A172 (cell line): ENCODE results near the gene MEIS3. TPM values are rescaled to one million over a fixed set of nuclear protein-coding genes. Genes with fewer than 3 reads are reported as not detected.

Experiments
- DNase-seq: peaks from one replicate; pipeline ENCODE4 v3.0.0-alpha.2; 2015; ENCODE audit warnings: low spot score
- total RNA-seq: library from RNA; depleted of rRNA; stranded (reverse); fragments of >200 nt; shearing (Covaris generic); gene quantifications from 2 replicates; pipeline ENCODE4 v1.2.3, GENCODE V29; 2014; rRNA removed

MEIS3 gene
- total RNA-seq: 27.5 and 31.9 TPM in 2 replicates

DNA sequence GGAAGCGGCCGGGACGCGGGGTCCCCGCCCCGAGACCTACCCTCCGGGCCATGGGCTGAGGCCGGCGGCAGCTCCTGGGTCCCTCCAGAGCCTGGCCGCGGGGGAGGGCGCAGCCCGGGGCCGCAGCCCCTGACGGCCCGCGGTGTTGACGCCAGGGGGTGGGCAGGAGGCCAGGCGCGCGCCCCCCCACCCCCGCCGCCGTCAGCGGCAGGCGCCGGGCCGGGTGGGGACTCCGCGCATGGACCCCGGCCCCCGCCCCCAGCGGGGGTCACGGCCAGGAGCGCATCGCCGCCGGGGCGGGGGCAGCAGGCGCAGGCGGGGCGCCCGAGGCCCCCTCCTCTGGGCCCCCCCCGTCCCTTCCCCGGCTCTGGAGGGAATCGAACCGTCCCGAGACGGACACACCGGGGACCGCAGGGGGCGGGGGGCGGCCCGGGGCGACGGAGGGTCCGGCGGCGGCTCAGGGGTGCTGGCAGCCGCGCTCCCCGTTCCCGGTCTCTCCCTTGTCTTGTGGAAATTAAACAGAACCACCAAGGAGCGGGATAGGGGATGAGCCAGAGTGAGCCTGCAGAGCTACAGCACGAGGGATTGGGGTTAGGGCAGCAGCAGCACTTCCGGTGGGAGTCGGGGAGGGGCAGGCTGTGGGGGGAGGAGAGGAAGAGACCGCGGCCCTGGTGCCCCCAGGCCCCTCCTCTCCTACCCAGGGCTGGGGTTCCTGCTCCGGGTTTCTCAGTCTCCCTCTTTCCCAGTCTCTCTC lies at the start of gene MEIS3:
Gene MEIS3 (minus strand): TSS at position 498 of the 754 bp plus-strand sequence. CDS start 446 bp downstream, at position 52.
- DNase-seq: no peak

DNA sequence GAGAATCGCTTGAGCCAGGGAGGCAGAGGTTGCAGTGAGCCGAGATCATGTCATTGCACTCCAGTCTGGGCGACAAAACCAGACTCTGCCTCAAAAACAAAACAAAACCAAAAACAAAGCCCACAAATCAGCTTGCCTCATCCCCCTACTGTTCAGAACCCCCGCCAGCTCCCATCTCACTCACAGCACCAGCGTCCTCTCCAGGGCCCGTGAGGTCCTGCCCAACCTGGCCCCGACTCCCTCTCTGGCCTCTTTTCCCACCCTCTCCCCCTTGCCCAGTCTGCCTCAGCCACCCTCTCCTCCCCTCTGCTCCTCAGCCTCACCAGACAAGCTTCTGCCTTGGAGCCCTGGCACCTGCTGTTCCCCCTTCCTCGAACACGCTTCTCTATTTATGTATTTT lies 48.6 kb upstream of the MEIS3 start:
- DNase-seq: no peak

DNA sequence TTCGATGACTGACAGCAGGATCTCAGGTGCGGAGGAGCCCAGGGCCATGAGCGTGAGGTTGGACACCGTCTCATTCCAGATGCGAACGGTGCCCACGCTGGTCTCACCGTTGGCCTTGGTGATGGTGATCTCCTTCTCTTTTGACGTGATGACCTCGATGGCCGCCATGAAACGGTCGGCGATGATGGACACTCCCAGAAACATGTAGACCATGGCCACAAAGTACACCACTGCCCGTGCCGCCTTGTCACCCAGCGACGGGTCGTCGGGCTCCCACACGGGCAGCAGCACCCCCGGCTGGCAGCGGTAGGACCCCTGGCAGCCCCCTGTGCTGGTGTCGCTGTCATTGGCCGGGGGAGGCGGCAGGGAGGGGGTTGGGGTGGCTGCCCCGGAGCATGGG lies 46.6 kb upstream of the MEIS3 start:
- DNase-seq: no peak

DNA sequence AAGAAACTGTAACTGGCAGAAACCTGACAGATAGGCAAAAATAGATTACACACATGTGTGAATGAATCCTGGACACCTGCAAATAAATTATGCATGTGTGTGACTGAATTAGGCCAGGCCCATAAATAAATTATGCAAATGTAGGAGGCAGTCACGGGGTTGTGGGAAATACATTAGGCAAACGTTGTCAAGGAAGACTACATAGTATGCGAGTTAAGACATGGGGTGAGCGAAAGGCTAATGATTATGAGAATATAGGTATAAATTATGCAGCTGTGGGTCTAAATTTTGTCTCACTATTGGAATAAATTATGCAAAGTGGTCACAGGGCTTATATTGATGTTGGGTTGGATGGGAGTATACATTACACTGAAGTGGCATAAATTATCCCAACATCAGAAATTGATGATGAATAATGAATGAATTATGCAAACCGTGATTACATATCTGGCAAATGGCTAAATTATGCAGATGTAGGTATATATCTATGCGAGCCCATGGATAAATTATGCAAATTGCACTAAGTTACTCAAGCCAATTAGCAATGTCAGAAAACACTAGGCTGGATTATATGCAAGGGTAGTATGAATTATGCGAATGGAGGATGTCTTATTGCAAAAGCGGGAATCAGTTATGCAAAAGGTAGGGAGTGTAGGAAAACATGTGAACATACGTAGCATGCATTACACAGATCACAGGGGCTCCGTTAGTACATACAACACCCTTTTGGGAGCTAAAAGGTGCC lies 45.5 kb upstream of the MEIS3 start:
- DNase-seq: no peak

DNA sequence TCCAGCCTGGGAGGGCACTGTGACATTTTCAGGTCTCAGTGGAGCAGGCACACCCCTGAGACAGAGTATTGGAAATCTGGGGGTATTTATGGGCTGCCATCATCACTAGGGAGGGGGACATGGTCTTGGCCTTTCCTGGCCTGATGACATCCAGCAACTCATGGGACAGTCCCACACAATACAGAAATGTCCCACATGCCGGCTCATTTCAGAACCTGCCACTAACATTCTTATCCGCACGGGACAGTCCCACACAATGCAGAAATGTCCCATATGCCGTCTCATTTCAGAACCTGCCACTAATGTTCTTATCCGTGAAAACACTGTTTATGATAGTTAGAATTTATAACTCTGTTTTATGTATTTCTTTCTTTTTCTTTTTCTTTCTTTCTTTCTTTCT lies 42.5 kb upstream of the MEIS3 start:
- no peak for DNase-seq

DNA sequence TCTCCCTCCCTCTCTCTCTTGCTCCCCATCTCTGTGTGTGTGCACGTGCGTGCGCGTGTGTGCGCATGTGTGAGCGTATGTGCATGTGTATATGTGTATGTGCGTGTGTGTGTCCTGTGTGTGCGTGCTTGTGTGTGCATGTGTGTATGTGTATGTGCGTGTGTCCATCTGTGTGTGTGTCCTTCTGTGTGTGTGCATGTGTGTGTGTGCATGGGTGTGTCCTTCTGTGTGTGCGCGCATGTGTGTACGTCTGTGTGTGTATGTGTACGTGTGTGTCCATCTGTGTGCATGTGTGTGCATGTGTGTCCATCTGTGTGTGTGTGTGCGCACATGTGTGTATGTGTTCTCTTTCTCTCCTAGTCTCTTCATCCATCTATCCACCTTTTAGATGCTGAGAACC lies 40.1 kb upstream of the MEIS3 start:
- DNase-seq: no peak

DNA sequence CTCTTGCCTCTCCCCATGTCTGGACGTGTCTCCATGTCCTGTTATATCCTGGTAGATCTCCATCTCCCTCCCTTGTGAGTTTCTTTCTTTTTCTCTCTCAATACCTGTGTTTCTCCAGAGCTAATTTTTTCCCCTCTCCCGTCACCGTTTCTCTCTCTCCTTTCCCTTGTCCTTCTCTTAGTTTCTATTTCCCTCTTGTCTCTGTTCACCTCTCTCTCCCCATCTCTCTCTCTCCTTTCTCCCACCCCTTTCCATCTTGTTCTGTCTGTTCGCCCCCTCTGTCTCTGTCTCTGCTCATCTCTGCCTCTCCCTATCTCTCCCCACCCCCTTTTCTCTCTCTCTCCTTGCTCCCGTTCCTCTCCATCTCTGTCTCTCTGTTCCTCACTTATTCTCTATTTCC lies 39.3 kb upstream of the MEIS3 start:
- no peak for DNase-seq

DNA sequence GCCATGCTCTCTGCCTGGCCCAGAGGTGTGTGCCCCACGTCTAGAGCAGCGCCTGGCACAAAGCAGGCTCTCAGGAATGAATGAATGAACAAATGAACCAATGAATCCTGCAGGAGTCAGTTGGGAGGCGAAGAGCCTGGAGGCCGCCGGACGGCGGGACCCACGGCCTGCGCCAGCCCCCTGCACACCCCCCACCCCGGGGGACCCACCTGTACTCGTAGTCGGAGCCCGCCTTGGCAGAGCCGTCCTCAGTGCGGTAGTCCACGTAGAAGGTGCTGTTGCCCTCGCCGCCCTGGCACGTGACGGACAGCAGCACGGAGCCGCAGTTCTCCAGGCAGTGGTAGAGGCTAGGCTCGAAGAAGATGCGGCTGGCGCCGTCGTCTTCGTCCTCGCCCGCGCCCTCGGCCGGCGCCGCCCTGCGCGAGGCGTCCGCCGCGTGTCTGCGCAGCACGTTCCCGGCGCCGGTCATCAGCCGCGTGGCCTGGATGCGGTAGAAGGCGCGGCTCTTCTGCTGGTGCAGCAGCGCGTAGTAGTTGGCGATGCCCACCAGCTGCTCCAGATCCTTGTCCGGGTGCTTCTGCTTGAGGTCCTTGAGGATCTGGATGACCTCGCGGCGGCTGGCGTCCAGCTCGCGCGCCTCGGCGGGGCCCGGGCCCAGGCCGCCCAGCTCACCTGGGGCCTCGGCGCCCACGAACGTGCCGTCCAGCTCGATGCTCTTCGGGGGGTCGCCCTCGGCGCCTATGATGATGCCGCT lies 37.6 kb upstream of the MEIS3 start:
- DNase-seq: no peak

DNA sequence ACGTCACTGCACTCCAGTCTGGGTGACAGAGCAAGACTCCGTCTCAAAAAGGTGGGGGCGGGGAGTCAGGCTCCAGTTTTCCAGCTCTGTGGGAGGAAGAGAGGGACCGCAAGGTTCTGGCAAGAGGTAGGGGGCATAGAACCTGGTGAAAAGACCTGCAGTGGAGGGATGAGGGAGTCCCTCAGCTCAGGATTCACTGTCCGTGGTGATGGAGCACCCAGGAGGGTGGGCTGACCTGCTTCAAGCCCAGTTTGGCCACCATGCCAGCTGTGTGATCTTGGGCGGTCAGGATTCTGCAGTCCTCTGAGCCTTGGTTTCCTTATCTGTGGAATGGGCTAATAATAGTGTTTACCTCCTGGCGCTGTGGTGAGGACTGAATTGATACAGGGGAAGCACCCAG lies 31.2 kb upstream of the MEIS3 start:
- DNase-seq: no peak

DNA sequence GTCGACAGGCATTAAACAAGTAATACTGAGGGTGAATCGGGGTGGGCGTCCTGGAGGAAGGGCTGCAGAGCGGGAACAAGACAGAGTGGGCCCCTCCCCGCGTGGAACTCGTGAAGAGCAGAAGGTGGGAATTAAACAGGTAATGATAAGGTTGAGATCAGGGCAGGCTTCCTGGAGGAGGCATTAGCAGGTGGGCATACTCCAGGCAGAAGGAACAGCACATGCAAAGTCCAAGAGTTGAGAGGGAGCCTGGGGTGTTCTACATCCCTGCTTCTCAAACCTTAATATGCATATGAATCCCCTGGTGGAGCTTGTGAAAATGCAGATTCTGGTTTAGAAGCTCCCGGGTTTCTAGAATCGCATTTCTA lies 29.0 kb upstream of the MEIS3 start:
- no peak for DNase-seq

DNA sequence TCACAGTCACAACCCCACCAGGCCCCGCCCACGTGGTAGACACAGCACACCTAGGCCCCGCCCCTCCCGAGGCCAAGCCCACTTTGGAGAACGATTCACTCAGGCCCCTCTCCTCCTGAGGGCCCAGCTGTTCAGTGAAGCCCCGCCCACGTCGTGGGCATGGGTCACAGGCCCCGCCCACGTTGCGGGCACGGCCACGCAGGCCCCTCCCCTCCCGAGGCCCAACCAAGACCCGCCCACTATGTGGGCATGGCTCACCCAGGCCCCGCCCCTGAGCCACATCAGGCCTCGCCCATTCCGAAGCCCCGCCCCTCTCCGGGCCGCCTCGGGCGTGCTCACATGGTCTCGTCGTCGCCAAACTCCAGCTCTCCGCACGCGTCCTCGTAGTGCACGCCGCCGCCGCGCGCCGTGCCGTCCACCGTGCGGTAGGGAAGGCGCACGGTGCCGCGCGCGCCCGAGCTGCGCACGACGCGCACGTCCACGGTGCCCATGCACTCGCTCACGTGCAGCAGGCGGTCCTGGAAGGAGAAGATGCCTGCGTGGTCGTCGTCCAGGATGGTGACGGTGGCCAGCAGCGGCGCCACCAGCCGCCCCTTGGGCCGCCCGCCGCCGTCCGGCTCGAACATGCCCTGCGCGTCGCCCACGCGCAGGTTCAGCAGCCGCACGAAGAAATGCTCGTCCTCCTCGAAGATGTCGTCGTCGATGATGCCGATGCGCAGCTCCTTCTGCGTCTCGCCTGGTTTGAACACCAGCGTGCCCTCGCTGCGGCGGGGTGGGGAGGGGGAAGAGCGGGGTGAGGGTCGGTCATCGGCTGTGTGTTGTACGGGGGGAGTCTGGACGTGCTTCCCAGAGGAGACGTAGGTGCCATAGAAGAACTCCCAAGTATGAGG lies 28.4 kb upstream of the MEIS3 start:
- DNase-seq: no peak

DNA sequence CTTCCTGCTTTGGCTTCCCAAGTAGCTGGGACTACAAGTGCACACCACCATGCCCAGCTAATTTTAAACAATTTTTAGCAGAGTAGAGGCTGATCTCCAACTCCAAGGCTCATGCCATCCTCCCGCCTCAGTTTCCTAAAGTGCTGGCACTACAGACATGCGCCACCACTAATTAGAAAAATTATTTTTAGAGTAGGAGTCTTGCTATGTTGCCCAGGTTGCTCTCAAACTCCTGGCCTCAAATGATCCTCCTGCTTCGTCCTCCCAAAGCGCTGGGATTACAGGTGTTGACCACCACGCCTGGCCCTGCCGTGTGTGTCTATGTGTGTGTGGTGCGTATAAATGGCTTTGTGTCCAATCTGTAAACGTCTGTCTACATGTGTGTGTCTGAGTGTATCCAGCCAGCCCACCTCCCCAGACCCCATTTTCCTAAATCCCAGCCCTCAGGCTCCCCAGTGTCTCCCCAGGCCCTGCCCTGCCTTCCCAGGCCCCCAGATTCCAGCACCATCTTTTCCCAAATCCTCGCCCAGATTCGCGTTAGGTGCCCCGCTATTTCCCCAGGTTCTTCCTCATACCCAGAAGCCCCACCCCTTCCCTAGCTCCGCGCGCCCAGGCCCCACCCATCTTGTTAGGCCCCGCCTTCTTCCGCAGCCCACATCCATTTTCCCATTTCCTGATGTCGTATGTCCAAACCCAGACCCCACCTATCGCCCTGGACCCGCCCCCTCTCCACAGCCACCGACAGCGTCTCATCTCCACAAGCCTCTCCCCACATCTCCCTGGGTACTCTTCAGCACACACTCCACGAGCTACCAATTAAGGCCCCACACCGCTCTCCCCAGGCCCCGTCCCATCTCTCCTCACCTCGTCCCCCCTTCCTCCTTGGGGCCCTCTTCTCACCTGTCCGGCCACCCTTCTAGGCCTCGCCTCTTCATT lies 27.5 kb upstream of the MEIS3 start:
- DNase-seq: no peak

DNA sequence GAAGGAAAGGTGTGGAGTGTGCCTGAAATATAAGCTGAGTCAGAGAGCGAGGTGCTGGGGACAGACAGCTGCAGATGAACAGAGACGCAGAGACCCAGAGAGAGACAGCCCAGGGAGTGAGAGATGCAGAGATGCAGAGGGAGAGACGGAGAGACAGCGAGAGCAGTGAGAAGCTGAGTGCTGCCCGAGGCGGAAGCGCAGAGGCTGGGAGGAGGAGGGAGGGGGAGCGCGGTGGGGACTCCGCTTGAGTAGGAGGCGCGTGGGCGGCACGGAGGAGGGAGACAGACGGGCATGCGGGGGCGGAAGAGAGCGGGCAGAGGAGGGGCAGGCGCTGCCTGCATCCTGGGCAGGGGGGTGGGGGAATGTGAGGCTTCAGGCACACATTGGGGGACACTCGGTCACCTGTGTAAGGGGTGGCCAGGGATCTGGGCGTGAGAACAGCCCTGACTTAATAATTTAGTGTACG lies 26.6 kb upstream of the MEIS3 start:
- DNase-seq: no peak

DNA sequence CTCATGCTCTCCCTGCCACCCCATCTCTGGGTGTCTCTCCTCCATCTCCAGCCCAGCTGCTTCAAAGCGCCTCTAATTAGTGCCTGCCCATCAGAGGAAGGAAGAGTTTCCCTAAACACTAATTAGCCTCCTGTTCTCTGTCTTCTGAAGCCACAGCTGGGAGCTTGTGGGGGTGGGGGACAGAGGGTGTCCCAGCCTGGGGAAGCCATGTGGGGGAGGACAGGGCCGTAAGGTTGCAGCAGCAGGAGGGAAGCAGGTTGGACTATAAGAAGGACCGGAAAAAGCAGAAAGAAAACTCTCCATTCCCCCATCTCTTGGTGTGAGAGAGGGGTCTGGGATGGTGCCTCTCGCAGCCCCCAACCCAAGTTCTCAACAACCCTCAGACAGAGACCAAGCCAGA lies 26.2 kb upstream of the MEIS3 start:
- no peak for DNase-seq

DNA sequence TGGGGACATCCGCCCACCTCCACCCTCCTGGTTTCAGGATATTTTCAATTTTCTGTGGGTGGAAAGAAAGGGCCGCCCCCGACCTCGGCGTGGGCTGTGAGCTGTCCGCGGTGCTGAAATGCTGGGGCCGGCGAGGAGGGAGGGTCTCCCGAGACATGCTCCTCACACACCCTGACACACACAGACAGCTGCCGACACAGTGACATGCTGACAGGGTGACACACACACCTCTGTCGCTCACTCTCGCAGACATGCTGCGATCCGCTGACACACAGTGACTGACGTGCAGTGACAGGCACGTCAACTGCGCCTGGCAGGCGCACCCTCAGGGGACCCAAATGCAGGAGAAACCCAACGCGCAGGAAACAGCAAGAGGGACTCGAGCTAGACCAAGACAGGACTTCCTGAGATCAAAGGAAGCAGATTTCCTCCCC lies 25.1 kb upstream of the MEIS3 start:
- DNase-seq: no peak

DNA sequence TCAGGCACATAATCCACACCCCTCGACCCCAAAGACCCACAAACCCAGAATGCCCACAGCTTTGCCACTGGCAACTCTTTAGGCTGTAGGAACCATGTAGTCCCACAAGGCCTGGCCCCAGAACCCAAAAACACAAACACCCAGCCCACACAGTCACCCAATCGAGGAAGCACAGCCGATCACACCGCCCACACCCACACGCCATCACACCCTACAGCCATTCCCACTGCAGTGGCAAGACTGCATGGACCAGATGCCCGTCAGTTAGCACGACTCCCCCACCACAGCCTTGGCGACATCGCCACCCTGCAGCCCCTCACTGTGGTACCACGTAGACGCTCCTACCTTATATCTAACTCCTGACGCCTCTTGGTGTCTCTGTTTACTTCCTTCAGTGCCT lies 24.0 kb upstream of the MEIS3 start:
- no peak for DNase-seq

DNA sequence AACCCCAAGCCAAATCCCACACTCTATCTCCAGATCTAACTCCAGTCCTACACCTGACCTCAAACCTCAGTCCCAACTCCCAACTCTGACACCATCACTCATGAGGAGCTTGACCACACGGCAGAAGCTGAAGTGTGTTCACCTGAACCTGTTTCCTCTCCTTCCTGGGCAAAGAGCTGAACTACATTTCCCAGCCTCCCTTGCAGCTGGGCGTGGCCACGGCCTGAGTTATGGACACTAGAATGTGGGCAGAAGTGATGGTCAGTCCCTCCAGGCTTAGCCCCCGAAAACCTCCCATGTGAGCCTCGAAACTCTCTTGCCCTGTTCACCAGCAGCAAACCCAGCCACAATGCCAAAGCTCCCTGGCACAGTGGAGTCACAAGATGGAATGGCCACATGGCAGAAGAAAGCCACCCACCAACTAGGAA lies 19.5 kb upstream of the MEIS3 start:
- no peak for DNase-seq

DNA sequence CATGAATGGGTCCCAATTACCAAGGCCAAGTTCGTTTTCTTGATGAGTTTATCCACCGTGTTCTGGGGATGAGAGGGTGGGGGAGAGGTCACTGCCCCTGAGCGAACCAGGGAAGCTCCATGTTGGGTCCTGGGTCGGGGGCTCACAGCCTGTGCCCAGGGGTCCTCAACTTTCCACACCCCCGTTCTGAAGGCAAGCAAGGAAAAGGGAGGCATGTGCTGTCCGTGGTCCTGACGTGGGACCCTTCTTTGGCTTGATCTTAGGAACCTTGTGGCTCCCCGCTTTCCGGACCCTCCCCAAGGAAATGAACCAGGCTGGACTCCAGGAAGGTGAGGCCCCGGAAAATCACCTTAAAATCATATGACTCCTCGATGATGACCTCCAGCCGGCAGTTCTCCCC lies 18.2 kb upstream of the MEIS3 start:
- DNase-seq: no peak

DNA sequence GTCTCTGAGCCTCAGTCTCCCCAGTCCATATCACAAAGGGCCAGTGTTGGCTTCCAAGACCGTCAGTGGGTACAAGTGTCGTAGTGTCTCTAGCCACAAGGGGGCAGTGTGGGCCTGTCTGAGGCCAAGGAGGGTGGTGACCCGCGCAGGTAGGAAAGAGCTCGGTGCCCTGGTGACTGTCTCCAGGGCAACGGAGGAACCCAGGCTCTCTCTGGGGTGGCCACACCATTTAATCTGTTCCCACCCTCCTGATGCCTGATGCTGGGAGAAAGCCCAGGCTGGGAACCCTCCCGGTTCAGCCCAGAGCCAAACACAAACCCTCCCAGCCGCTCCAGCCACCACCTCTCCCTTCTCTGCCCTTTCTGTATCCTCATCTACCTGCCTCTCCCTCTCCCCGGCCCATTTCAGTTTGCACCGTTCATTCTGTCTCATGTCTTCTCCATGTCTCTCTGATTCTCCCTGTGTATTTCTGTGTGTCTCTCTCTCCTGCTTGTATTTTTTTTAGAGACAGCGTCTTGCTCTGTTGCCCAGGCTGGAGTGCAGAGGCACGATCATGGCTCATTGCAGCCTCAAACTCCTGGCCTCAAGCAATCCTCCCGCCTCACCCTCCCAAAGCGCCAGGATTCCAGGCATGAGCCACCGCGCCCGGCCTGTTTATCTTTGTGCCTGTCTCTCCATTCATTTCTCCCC lies 17.5 kb upstream of the MEIS3 start:
- DNase-seq: peak; percentile 35
